CD8-positive, alpha-beta memory T cell (primary cell): ENCODE data around the gene THSD1. TPM values are rescaled to one million over a fixed set of nuclear protein-coding genes. Genes with fewer than 3 reads are reported as not detected.

Source experiments
- CTCF ChIA-PET: fragments of 350-600 bp; sonication (Branson Sonifier 250); formaldehyde crosslinking; loops from one replicate; lab custom pipeline; 2021; ENCODE audit warnings: antibody characterized with exemption; lab: Charles Lee
- POLR2A ChIA-PET: fragments of 350-600 bp; sonication (Branson Sonifier 250); formaldehyde crosslinking; loops from one replicate; lab custom pipeline; 2021; ENCODE audit warnings: antibody characterized with exemption; lab: Charles Lee
- DNase-seq, 5 donors: peaks; one replicate each; pipeline versions ENCODE4 v3.0.0 to v3.0.0-alpha.2; 2020 to 2022; ENCODE audit warnings: mixed read lengths in 1 of 5
- H3K27ac ChIP-seq: one replicate; pipeline ENCODE4 v1.7.0; 2013; ENCODE audit warnings: low read depth, mild to moderate bottlenecking, low read length, moderate library complexity
- H3K27me3 ChIP-seq: 2 replicates; pipeline ENCODE4 v1.7.0; 2013; ENCODE audit warnings: low read length, mild to moderate bottlenecking; ENCODE audit not compliant: insufficient read depth, poor library complexity, severe bottlenecking
- H3K36me3 ChIP-seq: 2 replicates; pipeline ENCODE4 v1.7.0; 2013; ENCODE audit warnings: mild to moderate bottlenecking, low read length, moderate library complexity; ENCODE audit not compliant: insufficient read depth
- H3K4me1 ChIP-seq: 2 replicates; pipeline ENCODE4 v1.7.0; 2013; ENCODE audit warnings: mild to moderate bottlenecking, low read length, moderate library complexity; ENCODE audit not compliant: insufficient read depth
- H3K4me3 ChIP-seq: 2 replicates; pipeline ENCODE4 v1.7.0; 2013; ENCODE audit warnings: mild to moderate bottlenecking, low read length
- H3K9me3 ChIP-seq: 2 replicates; pipeline ENCODE4 v1.7.0; 2013; ENCODE audit warnings: mild to moderate bottlenecking, low read length
- H3K27ac Mint-ChIP-seq, 8 donors: one replicate each; pipeline ENCODE4 v1.8.0; 2020 to 2021; ENCODE audit warnings: mixed read lengths in 8 of 8, mild to moderate bottlenecking in 6 of 8, inconsistent platforms in 3 of 8, moderate library complexity in 3 of 8
- H3K27me3 Mint-ChIP-seq, 2 donors: one replicate each; pipeline ENCODE4 v1.8.0; 2020 to 2021; ENCODE audit warnings: mixed read lengths in 2 of 2, mild to moderate bottlenecking in 1 of 2, moderate library complexity in 1 of 2
- H3K36me3 Mint-ChIP-seq, 3 donors: one replicate each; pipeline ENCODE4 v1.8.0; 2020 to 2021; ENCODE audit warnings: mixed read lengths in 3 of 3, inconsistent platforms in 1 of 3, mild to moderate bottlenecking in 1 of 3
- H3K4me1 Mint-ChIP-seq, 3 donors: one replicate each; pipeline ENCODE4 v1.8.0; 2020 to 2021; ENCODE audit warnings: mixed read lengths in 3 of 3, inconsistent platforms in 1 of 3, mild to moderate bottlenecking in 1 of 3
- H3K4me3 Mint-ChIP-seq, 7 donors: one replicate each; pipeline ENCODE4 v1.8.0; 2020 to 2021; ENCODE audit warnings: mixed read lengths in 7 of 7, mild to moderate bottlenecking in 6 of 7, moderate library complexity in 4 of 7, inconsistent platforms in 2 of 7
- H3K9me3 Mint-ChIP-seq, 5 donors: one replicate each; pipeline ENCODE4 v1.8.0; 2020 to 2022; ENCODE audit warnings: mixed read lengths in 5 of 5, mild to moderate bottlenecking in 3 of 5, moderate library complexity in 2 of 5, inconsistent platforms in 1 of 5
- polyA plus RNA-seq: library from polyadenylated mRNA; unstranded; fragments of 300-500 nt; fragmentation: Illumina TruSeq; gene quantifications from one replicate; pipeline ENCODE4 v1.2.3, GENCODE V29; 2021
- total RNA-seq, 2 experiments: library from RNA; stranded (reverse); gene quantifications; one replicate each; pipeline ENCODE4 v1.2.3, GENCODE V29; 2021

The THSD1 gene
- total and polyA plus RNA-seq, 3 experiments from 2014 or later, result 0.20 to 0.26 TPM; not detected in 1

GRCh38 chr13:52450012-52450792 lies 44.2 kb upstream of the THSD1 start, which contains the start of gene VPS36:
VPS36 (minus strand) TSS chr13:52450634; CDS start chr13:52450594, 40 bp downstream.
- Histone ChIP-seq H3K27me3 (no peaks in the 10 kb centered on the region), H3K4me1 (peaks cover 37% of the 10 kb centered on the region), H3K9me3 (no peaks in the 10 kb centered on the region), H3K27ac (peak within 1 kb of the TSS; percentile 84), H3K4me3 (peak within 1 kb of the TSS; percentile 95), H3K36me3 (no peaks in the 10 kb centered on the region)
- Mint-ChIP-seq H3K27me3 (no peaks in the 10 kb centered on the region), H3K36me3 (peaks cover 0 to 15% (median 0%) of the 10 kb centered on the region in 3 donors), H3K4me3 (peak within 1 kb of the TSS; percentile 88 to 98 (median 93)), H3K9me3 (no peaks in the 10 kb centered on the region), H3K4me1 (peaks cover 37 to 60% (median 50%) of the 10 kb centered on the region in 3 donors), H3K27ac (peak within 1 kb of the TSS; percentile 84 to 98 (median 94))
- CTCF ChIA-PET, result interaction anchor here (0.6 to 3.6 kb wide), 45 partner anchors 9 to 628 kb away, joined by 3 to 21 read pairs (median 4); partner anchors contain the start of genes ALG11, NEK3, SUGT1 and THSD1
- POLR2A ChIA-PET, result interaction anchor here (0.8 to 1.3 kb wide), 2 partner anchors 167 to 202 kb away, joined by 3 to 4 read pairs; partner anchors contain the start of gene SUGT1
- DNase-seq, result peak; percentile 92 to 95 (median 93)

- H3K4me1 ChIP-seq, result peaks cover 36% of the 10 kb centered on the region
- H3K4me3 Mint-ChIP-seq, result peak overlapping the region; percentile 88 to 98 (median 93)
- H3K27me3 Mint-ChIP-seq, result no peaks in the 10 kb centered on the region
- POLR2A ChIA-PET, result interaction anchor here (0.8 kb wide), 1 partner anchor 167 kb away, joined by 4 read pairs; no protein-coding TSS in a partner anchor
- CTCF ChIA-PET, result interaction anchor here (0.6 to 3.6 kb wide), 22 partner anchors 8 to 289 kb away, joined by 3 to 21 read pairs (median 8); partner anchors contain the start of genes NEK3 and SUGT1
- H3K9me3 Mint-ChIP-seq, result no peaks in the 10 kb centered on the region
- peak overlapping the region; percentile 84 to 98 (median 94) for H3K27ac Mint-ChIP-seq
- H3K4me1 Mint-ChIP-seq, result peaks cover 34 to 60% (median 50%) of the 10 kb centered on the region in 3 donors
- H3K27me3 ChIP-seq, result no peaks in the 10 kb centered on the region
- no peaks in the 10 kb centered on the region for H3K36me3 ChIP-seq
- no peaks in the 10 kb centered on the region for H3K9me3 ChIP-seq
- DNase-seq, result peak in 1 of 5 donors; percentile 3
- peaks cover 0 to 16% (median 0%) of the 10 kb centered on the region in 3 donors for H3K36me3 Mint-ChIP-seq
- H3K27ac ChIP-seq, result peak overlapping the region; percentile 84
- H3K4me3 ChIP-seq, result peak overlapping the region; percentile 95
These were observed 43.5 kb upstream of the THSD1 start for GRCh38 chr13:52449331-52450011.

GRCh38 chr13:52447815-52448552 lies 42.0 kb upstream of the THSD1 start:
- Histone ChIP-seq H3K36me3 (no peaks in the 10 kb centered on the region), H3K27ac (no peak overlapping the region), H3K4me1 (peaks cover 27% of the 10 kb centered on the region), H3K4me3 (no peak overlapping the region), H3K9me3 (no peaks in the 10 kb centered on the region), H3K27me3 (no peaks in the 10 kb centered on the region)
- peak overlapping the region in 5 of 8 donors; percentile 30 to 84 (median 67) for H3K27ac Mint-ChIP-seq
- H3K36me3 Mint-ChIP-seq, result peaks cover 0 to 18% (median 1%) of the 10 kb centered on the region in 3 donors
- peak overlapping the region in 5 of 7 donors; percentile 23 to 98 (median 84) for H3K4me3 Mint-ChIP-seq
- ChIA-PET CTCF (interaction anchor here (1.3 to 1.5 kb wide), 2 partner anchors 11 to 172 kb away, joined by 3 read pairs; no protein-coding TSS in a partner anchor), POLR2A (no interaction called here)
- DNase-seq, result no peak
- no peaks in the 10 kb centered on the region for H3K27me3 Mint-ChIP-seq
- no peaks in the 10 kb centered on the region for H3K9me3 Mint-ChIP-seq
- peaks cover 35 to 57% (median 46%) of the 10 kb centered on the region in 3 donors for H3K4me1 Mint-ChIP-seq

- CTCF ChIA-PET, result interaction anchor here (1.3 kb wide), 1 partner anchor 10 kb away, joined by 3 read pairs; no protein-coding TSS in a partner anchor
- no peak for DNase-seq
- POLR2A ChIA-PET, result no interaction called here
- Mint-ChIP-seq H3K27ac (peak overlapping the region in 3 of 8 donors; percentile 30 to 84 (median 50)), H3K36me3 (peaks cover 0 to 22% (median 1%) of the 10 kb centered on the region in 3 donors), H3K4me1 (peaks cover 38 to 63% (median 52%) of the 10 kb centered on the region in 3 donors), H3K4me3 (peak overlapping the region in 2 of 7 donors; percentile 20 to 84), H3K9me3 (no peaks in the 10 kb centered on the region), H3K27me3 (no peaks in the 10 kb centered on the region)
- H3K36me3 ChIP-seq, result no peaks in the 10 kb centered on the region
- no peaks in the 10 kb centered on the region for H3K9me3 ChIP-seq
- peaks cover 27% of the 10 kb centered on the region for H3K4me1 ChIP-seq
- H3K27ac ChIP-seq, result no peak overlapping the region
- H3K27me3 ChIP-seq, result no peaks in the 10 kb centered on the region
- H3K4me3 ChIP-seq, result no peak overlapping the region
These were observed 41.4 kb upstream of the THSD1 start for GRCh38 chr13:52447354-52447753.

- Mint-ChIP-seq H3K36me3 (peaks cover 0 to 31% (median 1%) of the 10 kb centered on the region in 3 donors), H3K27me3 (no peaks in the 10 kb centered on the region), H3K4me1 (peaks cover 38 to 60% (median 53%) of the 10 kb centered on the region in 3 donors), H3K9me3 (no peaks in the 10 kb centered on the region), H3K4me3 (no peak overlapping the region), H3K27ac (no peak overlapping the region)
- ChIA-PET CTCF (interaction anchor here (0.6 to 1.3 kb wide), 2 partner anchors 9 to 637 kb away, joined by 3 read pairs; no protein-coding TSS in a partner anchor), POLR2A (no interaction called here)
- no peak overlapping the region for H3K27ac ChIP-seq
- no peaks in the 10 kb centered on the region for H3K9me3 ChIP-seq
- H3K27me3 ChIP-seq, result no peaks in the 10 kb centered on the region
- H3K4me1 ChIP-seq, result peaks cover 27% of the 10 kb centered on the region
- no peak overlapping the region for H3K4me3 ChIP-seq
- H3K36me3 ChIP-seq, result no peaks in the 10 kb centered on the region
- no peak for DNase-seq
These were observed 40.3 kb upstream of the THSD1 start for GRCh38 chr13:52446265-52446664.

- POLR2A ChIA-PET, result no interaction called here
- Mint-ChIP-seq H3K27ac (no peak overlapping the region), H3K27me3 (no peaks in the 10 kb centered on the region), H3K4me1 (peaks cover 6 to 13% (median 9%) of the 10 kb centered on the region in 3 donors), H3K9me3 (no peaks in the 10 kb centered on the region), H3K4me3 (no peak overlapping the region), H3K36me3 (peaks cover 0 to 78% (median 17%) of the 10 kb centered on the region in 3 donors)
- Histone ChIP-seq H3K36me3 (peaks cover 7% of the 10 kb centered on the region), H3K4me3 (no peak overlapping the region), H3K27ac (no peak overlapping the region), H3K4me1 (no peaks in the 10 kb centered on the region), H3K27me3 (no peaks in the 10 kb centered on the region), H3K9me3 (no peaks in the 10 kb centered on the region)
- CTCF ChIA-PET, result interaction anchor here (2.1 kb wide), 1 partner anchor 18 kb away, joined by 7 read pairs; the partner anchor contains the start of gene VPS36
- no peak for DNase-seq
These were observed 26.5 kb upstream of the THSD1 start for GRCh38 chr13:52432456-52432855.

- Histone ChIP-seq H3K4me3 (no peak overlapping the region), H3K27ac (no peak overlapping the region), H3K36me3 (peaks cover 2% of the 10 kb centered on the region), H3K27me3 (no peaks in the 10 kb centered on the region), H3K4me1 (no peaks in the 10 kb centered on the region), H3K9me3 (no peaks in the 10 kb centered on the region)
- Mint-ChIP-seq H3K4me1 (peaks cover 2 to 8% (median 8%) of the 10 kb centered on the region in 3 donors), H3K36me3 (peaks cover 4 to 68% (median 14%) of the 10 kb centered on the region in 3 donors), H3K27me3 (no peaks in the 10 kb centered on the region), H3K27ac (no peak overlapping the region), H3K9me3 (no peaks in the 10 kb centered on the region), H3K4me3 (no peak overlapping the region)
- no peak for DNase-seq
- POLR2A ChIA-PET, result no interaction called here
- CTCF ChIA-PET, result interaction anchor here (2.3 kb wide), 1 partner anchor 22 kb away, joined by 13 read pairs; the partner anchor contains the start of gene VPS36
These were observed 22.3 kb upstream of the THSD1 start for GRCh38 chr13:52428295-52428694.
